ENCODE results near the gene SEC22A.

DNA sequence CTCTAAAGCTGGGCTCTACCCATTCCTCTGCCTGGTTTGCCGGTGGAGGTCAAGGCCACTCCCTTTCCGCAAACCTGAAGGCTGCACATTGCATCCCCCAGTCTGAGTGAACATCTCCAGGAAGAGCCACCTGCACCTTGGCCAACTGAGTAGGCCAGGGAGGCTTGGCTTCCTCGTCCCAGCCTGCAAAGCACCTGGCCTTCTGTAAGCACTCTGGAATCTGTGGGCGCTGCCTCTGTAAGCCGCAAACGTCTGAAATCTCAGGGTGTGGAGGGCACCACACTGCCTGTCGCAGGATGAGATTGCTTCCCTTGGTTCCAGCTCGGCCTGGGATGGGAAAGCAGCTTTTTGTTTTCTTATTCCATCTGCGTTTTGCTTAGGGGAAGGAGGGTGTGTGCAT is 81.3 kb downstream of the SEC22A start:
- TF ChIP-seq, protein P1, sequence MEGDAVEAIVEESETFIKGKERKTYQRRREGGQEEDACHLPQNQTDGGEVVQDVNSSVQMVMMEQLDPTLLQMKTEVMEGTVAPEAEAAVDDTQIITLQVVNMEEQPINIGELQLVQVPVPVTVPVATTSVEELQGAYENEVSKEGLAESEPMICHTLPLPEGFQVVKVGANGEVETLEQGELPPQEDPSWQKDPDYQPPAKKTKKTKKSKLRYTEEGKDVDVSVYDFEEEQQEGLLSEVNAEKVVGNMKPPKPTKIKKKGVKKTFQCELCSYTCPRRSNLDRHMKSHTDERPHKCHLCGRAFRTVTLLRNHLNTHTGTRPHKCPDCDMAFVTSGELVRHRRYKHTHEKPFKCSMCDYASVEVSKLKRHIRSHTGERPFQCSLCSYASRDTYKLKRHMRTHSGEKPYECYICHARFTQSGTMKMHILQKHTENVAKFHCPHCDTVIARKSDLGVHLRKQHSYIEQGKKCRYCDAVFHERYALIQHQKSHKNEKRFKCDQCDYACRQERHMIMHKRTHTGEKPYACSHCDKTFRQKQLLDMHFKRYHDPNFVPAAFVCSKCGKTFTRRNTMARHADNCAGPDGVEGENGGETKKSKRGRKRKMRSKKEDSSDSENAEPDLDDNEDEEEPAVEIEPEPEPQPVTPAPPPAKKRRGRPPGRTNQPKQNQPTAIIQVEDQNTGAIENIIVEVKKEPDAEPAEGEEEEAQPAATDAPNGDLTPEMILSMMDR (IDR thresholded peaks at IDR 0.05): no peak
- TF ChIP-seq POLR2A (IDR thresholded peaks at IDR 0.05): no peak
